Esophagus squamous epithelium (tissue), 4 donors: ENCODE measurements around the gene CD96.

ENCODE experiments used
- CTCF ChIP-seq, 6 experiments: fragments of 450-650 bp in 4 of 6; fragments of 200-600 bp in 2 of 6; sonication (generic) in 2 of 6; IDR thresholded peaks; one replicate each; pipeline ENCODE4 v1.5.1; 2016 to 2019; ENCODE audit warnings: antibody characterized with exemption in 6 of 6, mild to moderate bottlenecking in 4 of 6, moderate library complexity in 4 of 6
- POLR2A ChIP-seq, 4 donors: fragments of 450-650 bp; IDR thresholded peaks; one replicate each; pipeline ENCODE4 v1.6.1; 2017; ENCODE audit warnings: antibody characterized with exemption in 4 of 4, mild to moderate bottlenecking in 4 of 4, moderate library complexity in 3 of 4

GRCh38 chr3:111521891-111522290 lies 20.1 kb upstream of the CD96 start:
- no peak for TF ChIP-seq CTCF (IDR thresholded peaks at IDR 0.05)
- TF ChIP-seq POLR2A (IDR thresholded peaks at IDR 0.05), result no peak
